Activated CD8-positive, alpha-beta memory T cell treated with anti-CD3 and anti-CD28 coated beads for 4 hours (primary cell): ENCODE measurements around the gene FRMD4B.

Experiments
- DNase-seq, 2 donors: peaks; one replicate each; pipeline ENCODE4 v3.0.0-alpha.2; 2020; ENCODE audit warnings: low read depth in 2 of 2

FRMD4B gene

DNA sequence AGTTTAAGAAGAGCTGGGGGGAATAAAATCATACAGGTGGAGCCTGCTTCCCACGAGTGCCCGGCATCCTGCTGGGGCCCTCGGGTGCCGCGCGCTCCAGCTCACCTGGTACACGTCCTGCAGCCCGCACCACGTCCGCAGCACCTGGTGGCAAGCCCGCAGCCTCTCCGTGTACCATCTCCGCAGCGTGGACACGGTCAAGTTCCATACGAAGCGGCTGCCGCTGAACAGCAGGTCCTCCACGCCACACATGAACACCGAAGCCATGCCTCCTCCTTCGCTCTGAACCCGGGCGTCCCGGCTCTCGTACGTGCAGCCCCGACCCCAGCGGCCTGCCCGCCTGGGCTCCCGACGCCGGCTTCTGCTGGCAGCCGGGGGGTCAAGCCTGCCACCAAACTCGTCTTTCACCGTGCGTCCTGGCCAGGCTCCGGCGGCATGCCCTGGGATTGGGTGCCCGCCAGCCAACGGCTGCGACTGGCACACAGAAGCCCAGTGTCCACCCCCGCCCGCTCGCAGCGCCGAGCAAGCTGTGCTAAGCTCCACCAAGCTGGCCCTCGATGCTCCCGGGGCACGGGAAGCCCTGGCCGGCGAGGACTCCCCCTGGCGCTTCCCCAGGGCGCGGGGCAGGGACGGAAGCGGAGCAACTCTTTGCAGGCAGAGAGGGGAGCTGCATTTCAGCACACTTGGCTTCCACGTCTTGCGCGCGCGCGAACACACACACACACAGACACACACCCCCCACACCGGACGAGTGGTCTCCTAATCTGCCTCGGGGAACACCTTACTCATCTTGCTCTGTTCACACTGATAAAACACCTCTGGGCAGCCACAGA, at the start of gene FRMD4B:
Gene FRMD4B (minus strand): TSS at position 366 of the 833 bp plus-strand sequence. CDS start 99 bp downstream, at position 267.
- DNase-seq, result no peak

DNA sequence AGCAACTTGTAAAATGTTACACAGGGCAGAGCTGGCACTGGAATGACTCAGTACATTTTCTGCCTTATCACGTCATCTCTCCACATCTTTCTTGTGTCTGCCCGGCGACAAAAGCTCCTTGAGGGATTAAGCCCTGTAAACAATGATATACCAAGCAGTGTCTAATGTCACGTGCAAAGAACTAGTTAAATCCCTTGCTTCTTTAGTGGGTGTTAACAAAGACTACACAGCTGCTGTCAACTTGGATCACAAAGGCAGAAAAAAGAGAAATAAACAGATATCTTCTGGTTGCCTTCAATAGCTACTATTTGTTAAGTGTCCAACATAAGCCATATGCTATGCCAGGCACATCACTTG, 48.1 kb upstream of the FRMD4B start:
- no peak for DNase-seq

DNA sequence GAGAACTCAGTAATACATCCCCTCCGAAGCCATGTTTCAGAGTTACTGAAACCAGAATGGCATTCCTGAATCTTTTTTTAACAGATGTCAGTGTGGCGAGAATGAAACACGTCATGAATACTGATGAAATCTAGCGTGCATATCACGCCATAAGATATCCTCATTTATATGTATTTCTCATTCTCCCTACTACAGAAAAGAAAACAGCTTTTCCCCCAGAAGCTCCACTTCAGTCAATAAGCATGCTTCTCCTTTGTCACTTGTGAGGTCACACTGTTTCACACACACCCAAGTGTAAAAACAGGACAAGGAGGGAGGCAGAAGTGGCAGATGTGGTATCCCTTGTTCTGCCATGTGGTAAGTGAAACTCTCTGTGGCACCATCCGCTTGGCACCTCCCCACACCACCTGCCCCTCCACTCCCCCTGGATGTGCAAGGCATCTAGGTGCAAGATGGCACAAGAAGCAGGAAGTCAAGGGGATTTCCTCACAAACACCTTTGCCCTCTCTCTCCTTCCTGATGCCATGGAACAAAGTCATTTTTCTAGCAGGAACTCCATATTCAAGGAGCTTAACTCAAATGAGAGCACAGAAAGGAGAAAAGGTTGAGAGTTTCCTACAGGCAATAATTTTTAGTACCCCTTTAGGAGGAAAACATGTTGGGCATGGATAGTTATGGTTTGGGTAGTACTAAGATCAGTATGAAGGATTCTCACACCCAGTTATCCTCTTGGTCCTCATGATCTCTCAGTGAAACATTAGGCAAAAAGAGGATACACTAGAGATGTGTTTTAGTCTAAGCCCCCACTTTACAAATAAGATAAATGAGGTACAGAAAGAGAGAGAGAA, 47.5 kb upstream of the FRMD4B start:
- DNase-seq, result no peak

DNA sequence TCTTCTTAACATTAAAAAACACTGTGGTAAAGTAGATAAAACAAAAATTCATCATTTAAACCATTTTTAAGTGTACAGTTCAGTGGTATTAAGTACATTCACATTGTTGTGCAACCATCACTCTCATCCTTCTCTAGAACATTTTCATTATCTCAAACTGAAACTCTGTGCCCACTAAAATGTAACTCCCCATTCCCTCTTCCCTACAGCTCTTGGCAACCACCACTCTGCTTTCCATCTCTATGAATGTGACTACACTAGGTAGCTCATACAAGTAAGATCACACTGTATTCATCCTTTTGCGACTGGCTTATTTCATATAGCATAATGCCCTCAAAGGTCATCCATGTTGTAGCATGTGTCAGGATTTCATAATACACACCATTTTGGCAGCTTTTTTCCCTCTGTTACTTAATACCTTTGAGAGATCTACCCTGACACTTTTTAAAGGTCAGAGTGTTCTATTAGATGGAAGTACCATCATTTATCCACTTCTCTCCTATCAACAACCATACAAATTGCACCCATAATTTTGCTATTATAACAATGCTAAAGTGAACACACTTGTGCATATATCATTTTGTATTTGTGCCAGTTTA, 42.9 kb upstream of the FRMD4B start:
- no peak for DNase-seq

DNA sequence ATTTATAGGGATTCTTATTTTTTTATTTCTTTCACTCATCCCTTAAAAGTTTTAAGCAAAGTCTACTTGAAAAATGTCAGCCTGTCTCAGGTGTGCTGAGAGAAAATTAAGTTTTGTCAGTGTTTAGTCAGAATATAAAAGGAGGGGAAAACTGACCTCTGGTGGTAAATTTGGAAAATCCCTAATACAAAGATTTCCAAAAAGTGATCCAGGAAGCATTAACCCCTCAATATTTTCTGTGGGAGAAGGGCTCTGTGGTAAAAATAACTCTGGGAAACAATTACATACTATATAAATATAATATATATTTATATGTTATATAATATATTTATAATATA, 41.0 kb upstream of the FRMD4B start:
- DNase-seq, result no peak

DNA sequence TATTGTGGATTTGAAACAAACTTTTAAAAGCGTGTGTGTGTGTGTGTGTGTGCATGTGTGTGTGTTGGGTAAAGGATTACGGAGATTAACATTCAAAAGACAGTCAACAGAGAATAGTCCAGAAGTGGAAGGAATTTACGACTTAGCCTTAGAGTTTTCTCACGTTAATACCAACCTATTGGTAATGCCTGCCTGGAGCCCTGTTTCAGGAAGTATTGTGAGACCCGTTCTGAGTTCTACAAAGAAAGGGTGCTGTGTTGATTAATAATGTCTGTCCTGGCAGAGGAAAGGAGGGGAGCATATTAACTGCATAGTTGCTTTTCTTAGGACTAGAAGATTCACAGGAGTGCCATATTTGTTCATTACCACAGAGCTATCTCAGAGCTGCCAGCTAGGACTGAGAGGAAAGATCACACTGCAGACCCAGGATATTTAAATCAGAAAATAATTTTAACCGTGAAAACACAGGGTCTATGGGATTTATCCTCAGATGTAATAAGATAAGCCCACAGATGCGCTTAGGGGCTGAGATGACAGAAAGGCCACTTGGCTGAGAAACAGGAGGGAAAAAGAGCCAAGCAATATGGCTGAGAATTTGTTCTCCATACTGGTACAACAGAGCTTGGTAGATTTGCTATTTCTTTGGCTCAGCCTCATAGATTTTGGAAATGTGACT, 40.5 kb upstream of the FRMD4B start:
- no peak for DNase-seq

DNA sequence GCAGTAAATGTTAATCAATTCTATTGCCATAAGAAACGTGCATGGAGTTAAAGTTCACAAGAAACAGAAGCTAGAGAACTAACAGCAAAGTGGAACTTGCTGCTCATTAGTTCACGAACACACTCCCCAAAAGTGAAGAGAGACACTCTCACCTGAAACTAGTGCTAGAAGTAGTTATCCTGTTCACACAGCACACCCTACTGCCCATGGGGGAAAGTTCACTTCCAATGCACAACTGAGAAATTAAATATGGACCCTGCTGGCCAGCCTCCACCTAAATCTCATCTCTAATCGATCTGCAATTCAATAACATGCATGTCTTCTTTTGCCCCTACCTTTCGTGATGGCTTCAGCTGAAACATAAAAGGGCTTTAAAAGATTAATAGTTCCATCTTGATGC, 39.4 kb upstream of the FRMD4B start:
- DNase-seq, result peak in 1 of 2 donors; percentile 2

DNA sequence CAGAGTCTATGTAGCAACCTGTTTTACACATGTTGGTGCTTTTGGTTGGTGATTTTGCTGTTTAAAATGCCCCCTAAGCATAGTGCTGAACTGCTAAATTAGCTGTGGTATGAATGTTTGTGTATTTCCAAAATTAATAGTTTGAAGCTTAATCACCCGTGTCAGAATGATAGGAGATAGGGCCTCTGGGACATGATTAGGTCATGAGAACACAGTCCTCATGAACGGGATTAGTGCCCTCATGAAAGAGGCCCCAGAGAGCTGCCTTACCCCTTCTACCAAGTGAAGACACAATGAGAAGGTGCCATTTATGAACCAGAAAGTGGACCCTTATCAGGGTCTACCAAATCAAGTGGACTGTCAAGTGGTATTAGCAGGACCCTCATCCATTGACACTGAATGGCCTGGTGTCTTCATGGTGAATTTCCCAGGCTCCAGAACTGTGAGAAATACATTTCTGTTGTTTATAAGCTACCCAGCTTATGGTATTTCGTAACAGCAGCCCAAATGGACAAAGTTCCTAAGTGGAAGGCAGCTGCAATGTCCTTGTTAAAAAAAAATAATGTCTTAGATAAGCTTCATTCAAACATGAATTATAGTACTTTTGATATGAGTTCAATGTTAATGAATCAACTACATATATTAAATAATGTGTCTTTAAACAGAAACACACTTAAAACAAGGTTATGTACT, 37.7 kb upstream of the FRMD4B start:
- DNase-seq, result no peak

DNA sequence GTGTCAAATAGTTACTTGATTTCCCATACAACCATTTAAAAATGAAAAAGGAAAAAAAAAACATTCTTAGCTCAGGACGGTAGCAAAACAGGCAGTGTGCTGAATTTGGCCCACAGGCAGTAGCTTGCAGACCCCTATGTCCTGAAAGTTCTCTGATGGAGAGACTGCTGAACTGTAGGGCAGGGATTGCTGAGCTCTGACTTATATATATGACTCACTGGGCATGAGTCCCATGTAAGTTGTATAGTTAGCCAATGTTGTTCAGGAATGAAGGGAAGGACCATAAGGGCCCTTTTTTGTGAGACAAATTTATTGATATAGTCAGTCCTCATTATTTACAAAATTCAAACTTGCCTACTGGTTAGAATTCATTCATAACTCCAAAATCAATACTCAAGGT, 36.9 kb upstream of the FRMD4B start:
- no peak for DNase-seq

DNA sequence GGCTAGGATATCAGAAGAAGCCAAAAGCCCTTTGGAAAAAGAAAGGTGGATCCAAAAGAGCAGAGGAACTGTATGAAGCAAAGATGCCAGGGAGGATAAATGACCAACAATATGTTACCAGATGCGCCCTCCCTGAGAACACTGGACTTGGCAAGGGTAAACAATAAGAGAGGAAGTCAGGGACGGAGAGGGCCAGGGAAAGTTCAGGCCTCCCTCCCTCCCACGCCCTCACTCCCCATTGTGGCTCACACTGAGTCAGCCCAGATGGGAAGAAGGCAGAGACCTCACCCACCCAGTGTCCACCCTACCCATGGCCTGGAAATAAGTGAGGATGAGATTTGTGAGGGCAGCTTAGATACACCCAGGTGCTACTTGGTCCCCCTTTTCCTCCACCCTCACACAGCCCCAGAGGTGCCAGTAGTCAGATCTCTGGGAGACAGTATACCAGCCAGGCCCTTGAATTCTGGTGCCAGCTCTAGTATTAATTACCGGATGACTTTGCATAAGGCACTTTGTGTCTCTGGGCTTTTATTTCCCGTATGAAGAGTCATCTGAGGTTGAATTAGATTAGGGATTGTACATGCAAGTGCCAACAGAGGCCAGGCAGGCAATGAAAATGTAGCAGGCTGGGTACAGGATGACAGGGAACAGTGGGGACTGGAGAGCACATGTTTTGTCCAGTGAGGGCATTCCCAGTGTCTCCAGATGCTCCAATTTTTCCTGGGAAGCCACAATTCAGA, 35.1 kb upstream of the FRMD4B start:
- no peak for DNase-seq

DNA sequence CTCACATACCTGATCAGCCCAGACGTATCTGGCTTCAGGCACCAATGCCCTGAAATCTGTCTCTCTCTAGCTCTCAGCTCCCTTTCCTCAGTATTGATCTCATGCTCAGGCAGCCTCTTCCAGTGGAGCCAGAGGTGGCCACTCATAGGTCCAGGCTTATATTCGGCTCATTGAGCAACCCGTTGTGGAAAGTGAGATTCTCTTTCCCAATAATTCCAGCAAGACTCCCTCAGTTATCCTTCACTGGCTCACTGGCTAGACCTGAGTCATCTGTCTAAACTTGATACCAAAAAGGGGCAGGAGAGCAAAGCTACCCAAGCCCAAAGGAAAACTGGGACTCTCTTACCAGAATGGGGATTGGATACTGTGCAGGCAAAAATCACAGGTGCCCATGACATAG, 33.4 kb upstream of the FRMD4B start:
- DNase-seq, result no peak

DNA sequence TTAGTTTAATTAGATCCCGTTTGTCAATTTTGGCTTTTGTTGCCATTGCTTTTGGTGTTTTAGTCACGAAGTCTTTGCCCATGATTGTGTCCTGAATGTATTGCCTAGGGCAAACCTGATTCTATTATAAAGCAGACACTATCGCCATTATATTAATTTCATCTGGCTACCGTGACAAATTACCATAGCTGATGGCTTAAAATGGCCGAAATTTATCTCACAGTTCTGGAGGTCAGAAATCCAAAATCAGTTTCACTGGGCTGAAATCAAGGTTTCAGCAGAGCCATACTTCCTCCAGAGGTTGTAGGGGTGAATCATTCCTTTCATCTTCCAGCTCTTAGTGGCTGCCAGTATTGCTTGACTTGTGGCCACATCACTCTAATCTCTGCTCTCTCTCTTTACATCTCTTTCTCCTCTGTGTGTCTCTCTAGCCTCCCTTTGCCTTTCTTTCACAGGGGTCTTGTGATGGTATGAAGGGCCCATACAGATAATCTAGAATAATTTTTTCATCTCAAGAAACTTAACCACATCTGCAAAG, 31.7 kb upstream of the FRMD4B start:
- no peak for DNase-seq

DNA sequence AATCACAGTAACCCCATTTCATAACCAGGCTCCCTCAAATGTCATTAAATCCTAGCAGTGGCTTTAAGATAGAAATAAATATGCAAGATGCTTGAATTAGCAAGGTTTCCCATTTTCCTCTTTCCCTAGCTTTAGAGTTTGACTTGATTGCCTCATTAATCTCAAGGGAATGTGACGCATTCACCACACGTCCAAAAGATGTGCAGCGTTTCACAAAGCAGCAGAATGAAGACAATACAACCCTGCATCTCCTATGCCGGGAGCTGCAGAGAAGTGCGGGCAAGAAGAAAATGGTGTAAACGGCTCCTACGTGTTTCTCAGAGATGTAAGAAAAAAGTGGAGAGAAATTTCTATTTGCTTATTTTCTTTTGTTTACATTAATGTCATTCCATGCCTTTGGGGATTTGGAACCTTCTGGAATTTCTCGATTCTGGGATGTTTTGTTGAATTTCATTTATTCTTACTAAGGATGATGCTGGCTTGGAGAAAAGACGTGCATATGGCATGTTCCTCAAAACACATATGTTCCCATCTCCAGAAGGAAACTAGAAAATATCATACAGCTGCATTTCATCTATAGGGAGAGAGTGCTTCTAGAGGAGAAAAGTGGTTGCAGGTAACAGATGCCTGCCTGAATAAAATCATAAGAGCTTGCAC, 27.8 kb upstream of the FRMD4B start:
- DNase-seq, result no peak

DNA sequence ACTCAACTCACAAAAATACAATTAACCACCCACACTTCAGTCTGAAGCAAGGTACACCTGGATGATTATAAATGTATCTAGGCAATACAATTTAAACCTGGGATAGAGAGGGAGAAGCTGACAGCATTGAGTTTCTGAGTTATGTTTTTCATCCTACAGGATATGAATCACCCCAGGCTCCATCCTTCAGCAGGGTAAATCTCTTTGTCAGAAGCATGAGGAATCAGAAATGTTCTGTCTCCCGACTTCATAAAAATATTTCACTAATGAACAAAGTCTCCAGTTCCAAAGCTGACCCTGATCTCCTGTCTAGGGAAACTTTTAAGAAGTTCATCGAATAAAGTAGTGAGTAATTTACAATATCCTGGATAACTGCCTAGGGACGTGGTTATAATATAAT, 25.5 kb upstream of the FRMD4B start:
- no peak for DNase-seq

DNA sequence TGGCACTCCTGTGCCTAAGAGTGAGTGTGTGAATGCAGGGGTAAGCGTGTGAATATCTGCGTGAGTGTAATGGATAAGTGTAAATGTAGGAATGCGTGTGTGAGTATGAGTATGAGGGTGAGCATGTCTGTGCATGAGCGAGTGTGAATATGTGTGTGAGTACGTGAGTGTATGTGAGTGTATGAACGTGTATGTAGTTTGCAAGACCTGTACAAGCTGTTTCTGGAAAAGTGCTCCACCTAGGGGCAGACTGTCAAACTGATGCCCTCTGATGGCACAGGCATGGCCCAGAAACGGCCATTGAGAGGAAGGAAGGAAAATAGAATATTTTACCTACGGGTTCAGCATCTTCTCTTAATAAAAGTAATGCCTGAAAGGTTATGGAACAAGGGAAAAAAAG, 24.4 kb upstream of the FRMD4B start:
- peak; percentile 23 to 36 for DNase-seq

DNA sequence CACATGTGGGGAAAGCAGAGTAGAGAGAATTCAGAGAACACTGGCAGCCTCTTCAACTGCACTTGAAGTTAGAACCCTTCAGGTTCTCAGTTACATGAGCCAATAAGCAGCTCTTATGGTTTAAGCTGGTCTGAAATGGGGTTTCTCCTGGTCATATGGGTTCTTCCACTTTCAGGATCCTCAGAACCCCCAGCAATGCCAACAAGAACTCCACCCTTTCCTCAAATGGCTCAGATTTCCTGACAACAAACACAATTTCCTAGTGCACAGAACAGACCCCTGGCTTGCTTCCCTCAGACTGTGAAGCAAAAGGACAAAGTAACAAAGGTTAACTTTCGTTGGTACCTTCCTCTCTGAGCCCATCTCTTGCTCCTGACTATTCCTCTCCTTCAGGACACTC, 23.9 kb upstream of the FRMD4B start:
- no peak for DNase-seq

DNA sequence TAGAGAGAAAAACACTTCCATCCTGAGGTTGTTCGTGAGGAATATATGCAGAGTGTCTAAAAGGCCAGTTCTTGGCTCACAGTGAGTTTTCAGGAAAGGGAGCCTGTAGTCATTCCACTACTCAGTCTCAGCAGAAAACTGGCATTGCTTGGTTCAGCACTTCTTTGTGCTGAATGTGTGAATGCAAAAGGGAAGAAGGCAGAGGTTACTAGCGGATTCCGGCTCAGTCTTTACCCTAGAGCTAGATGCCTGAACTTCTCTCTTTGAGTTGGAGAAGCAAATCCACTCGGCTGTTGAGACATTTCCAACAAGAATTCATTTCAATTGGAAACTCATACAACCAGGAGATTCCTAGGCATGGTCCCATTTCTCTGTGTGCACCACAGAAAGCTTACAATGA, 23.1 kb upstream of the FRMD4B start:
- DNase-seq, result no peak

DNA sequence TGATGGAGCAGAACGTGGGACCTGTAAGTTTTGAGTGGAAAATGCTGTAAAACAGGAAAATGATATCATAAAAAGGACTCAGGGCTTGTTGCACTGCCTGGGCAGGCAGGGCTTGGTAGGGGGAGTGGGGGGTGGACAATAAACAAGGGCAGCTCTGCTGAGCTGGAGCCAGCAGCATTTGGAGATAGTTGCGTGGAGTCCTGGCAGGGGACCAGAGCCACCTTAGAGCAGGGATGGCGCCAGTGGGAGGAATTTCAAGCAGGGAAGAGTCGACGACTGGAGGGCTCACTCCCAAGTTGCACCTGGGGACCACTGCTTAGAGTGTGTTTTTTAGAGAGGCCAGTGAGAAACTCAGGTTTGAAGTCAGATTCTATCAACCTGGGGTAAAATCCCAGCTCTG, 22.7 kb upstream of the FRMD4B start:
- DNase-seq, result no peak

DNA sequence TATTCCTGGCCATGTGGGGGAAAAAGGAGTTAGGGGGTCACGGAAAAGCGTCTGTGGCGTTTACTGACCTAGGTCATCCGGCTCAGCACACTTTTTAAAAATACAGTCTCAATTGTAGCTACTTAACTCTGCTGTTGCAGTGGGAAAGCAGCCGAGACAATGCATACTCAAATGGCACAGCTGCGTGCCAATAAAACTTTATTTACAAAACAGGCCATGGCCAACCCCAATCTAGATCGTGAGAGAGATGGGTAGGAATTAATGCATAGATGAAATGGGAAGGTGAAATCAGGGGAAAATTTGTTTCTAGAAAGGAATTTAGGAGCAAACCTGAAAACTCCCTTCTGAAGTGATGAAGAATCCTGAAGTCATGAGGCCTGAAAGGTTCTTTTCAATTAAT, 22.0 kb upstream of the FRMD4B start:
- no peak for DNase-seq

DNA sequence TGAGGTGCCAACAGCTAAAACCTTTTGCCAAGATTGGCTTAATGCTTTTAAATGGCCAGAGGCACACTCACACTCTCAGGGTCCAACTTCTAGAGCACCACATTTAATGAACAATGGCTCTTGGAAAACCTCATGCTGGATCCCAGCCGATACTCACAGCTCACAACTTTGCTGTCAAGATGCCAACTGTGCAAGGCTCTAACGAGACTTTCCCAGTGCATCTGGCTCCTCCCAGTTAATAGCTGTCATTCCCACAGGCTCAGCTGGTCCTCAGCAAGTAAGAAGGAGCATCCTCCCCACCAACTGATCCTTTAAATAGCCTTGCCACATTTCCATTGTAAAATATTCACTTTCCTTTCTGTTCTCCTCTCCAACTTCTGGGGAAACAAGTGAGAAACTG, 20.3 kb upstream of the FRMD4B start:
- no peak for DNase-seq
